Esophagus muscularis mucosa (tissue), 4 donors: ENCODE results near the gene TMEM38B. TPM values are rescaled to one million over a fixed set of nuclear protein-coding genes. Genes with fewer than 3 reads are reported as not detected.

ENCODE experiments used
- DNase-seq: peaks from one replicate; pipeline ENCODE4 v3.0.0-alpha.2; 2017; ENCODE audit errors: extremely low spot score
- H3K27ac ChIP-seq, 4 donors: fragments of 200-600 bp; sonication (generic); replicated peaks in 1 of 4; 1 replicate in 3 of 4; 2 replicates in 1 of 4; pipeline ENCODE4 v1.5.1; 2016 to 2019; ENCODE audit warnings: mild to moderate bottlenecking in 1 of 4
- H3K27me3 ChIP-seq, 4 donors: fragments of 200-600 bp; sonication (generic); one replicate each; pipeline versions ENCODE4 v1.5.1 to v1.6.0; 2016 to 2019
- H3K36me3 ChIP-seq, 4 donors: fragments of 200-600 bp; sonication (generic); one replicate each; pipeline ENCODE4 v1.5.1; 2016 to 2019
- H3K4me1 ChIP-seq, 4 donors: fragments of 200-600 bp; sonication (generic); one replicate each; pipeline ENCODE4 v1.5.1; 2016 to 2019
- H3K4me3 ChIP-seq, 4 donors: fragments of 200-600 bp; sonication (generic); 1 replicate in 2 of 4; 2 replicates in 2 of 4; pipeline ENCODE4 v1.5.1; 2016 to 2019; ENCODE audit warnings: mild to moderate bottlenecking in 4 of 4, moderate library complexity in 1 of 4
- H3K9me3 ChIP-seq, 4 donors: fragments of 200-600 bp; sonication (generic); 1 replicate in 3 of 4; 2 replicates in 1 of 4; pipeline ENCODE4 v1.5.1; 2016 to 2019
- EP300 ChIP-seq: sonication (generic); formaldehyde crosslinking; IDR thresholded peaks from one replicate; pipeline ENCODE4 v1.6.1; 2017; ENCODE audit warnings: antibody characterized with exemption
- POLR2A ChIP-seq: fragments of 450-650 bp; IDR thresholded peaks from one replicate; pipeline ENCODE4 v1.6.1; 2017; ENCODE audit warnings: antibody characterized with exemption, moderate library complexity, mild to moderate bottlenecking, low read depth
- POLR2AphosphoS5 ChIP-seq, 2 donors: sonication (generic); formaldehyde crosslinking; IDR thresholded peaks; one replicate each; pipeline ENCODE4 v1.6.1; 2017; ENCODE audit warnings: antibody characterized with exemption in 2 of 2
- WGBS: methylation state at CpG from one replicate; pipeline ENCODE4 v1.1.5; 2018; 5-methylcytosine and 5-hydroxymethylcytosine counted together
- intact Hi-C: fragments of 100-400 bp; cut with DNase I; formaldehyde crosslinking; loops from one replicate; pipeline ENCODE4 v1.15.1; 2023
- total RNA-seq, 4 donors: library from RNA; depleted of rRNA; stranded (reverse); fragments of >200 nt; gene quantifications; one replicate each; pipeline versions ENCODE4 v1.1.0 to v1.2.1, GENCODE V29; 2016
- TF ChIP-seq, protein P1 (sequence below), 3 experiments: fragments of 200-600 bp in 2 of 3; fragments of 450-650 bp in 1 of 3; sonication (generic) in 2 of 3; IDR thresholded peaks; one replicate each; pipeline ENCODE4 v1.5.1; 2017 to 2019; ENCODE audit warnings: antibody characterized with exemption in 3 of 3, mild to moderate bottlenecking in 2 of 3, moderate library complexity in 1 of 3

The TMEM38B gene
- total RNA-seq, 4 donors from 2014 or later: 8.0 to 15.1 (median 11.9) TPM

DNA sequence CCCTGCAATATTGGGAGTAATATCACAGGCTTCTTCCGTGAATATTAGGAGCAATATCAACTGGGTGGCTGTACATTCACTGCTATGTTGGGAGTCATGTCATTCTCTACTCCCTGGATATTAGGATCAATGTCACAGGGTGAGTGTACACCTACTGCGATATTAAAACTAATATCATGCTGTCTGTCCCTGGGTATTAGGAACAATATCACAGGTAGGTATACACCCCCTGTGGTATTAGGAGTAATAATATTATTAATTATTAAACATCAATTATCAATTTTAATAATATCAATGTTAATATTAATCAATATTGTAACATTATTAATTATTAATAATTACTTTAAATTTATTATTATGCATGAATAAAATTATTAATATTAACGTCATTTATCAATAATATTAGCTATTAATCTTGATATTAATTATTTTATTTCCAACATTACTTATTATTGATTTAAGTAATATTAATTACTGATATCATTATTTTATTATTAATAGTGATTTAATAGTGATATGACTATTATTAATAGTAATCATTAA lies 121.9 kb downstream of the TMEM38B start:
- TF ChIP-seq POLR2A (no peak), POLR2AphosphoS5 (IDR thresholded peaks at IDR 0.05) (no peak), EP300 (no peak)
- TF ChIP-seq, protein P1, sequence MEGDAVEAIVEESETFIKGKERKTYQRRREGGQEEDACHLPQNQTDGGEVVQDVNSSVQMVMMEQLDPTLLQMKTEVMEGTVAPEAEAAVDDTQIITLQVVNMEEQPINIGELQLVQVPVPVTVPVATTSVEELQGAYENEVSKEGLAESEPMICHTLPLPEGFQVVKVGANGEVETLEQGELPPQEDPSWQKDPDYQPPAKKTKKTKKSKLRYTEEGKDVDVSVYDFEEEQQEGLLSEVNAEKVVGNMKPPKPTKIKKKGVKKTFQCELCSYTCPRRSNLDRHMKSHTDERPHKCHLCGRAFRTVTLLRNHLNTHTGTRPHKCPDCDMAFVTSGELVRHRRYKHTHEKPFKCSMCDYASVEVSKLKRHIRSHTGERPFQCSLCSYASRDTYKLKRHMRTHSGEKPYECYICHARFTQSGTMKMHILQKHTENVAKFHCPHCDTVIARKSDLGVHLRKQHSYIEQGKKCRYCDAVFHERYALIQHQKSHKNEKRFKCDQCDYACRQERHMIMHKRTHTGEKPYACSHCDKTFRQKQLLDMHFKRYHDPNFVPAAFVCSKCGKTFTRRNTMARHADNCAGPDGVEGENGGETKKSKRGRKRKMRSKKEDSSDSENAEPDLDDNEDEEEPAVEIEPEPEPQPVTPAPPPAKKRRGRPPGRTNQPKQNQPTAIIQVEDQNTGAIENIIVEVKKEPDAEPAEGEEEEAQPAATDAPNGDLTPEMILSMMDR (IDR thresholded peaks at IDR 0.05): no peak
- intact Hi-C loops: no loop called here
- 78% methylated on average over 3 of the region's 3 CpGs for WGBS

DNA sequence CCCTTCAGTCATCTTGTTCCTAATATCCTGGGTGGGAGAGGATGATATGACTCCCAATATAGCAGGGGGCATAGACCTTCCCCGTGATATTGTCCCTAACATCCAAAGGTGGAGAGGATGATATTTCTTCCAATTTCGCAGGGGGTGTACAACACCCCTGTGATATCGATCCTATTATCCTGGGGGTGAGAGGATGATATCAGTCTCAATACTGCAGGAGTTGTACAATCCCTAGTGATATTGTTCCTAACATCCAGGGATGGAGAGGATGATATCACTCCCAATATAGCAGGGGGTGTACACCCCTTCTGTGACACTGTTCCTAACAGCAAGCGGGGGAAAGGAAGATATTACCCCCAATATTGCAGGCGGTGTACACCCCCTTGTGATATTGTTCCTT lies 122.6 kb downstream of the TMEM38B start:
- Histone ChIP-seq H3K9me3 (no peaks in the 10 kb centered on the region), H3K27ac (no peak overlapping the region), H3K27me3 (no peaks in the 10 kb centered on the region), H3K36me3 (no peaks in the 10 kb centered on the region), H3K4me3 (no peak overlapping the region), H3K4me1 (no peaks in the 10 kb centered on the region)
- TF ChIP-seq EP300: no peak
- intact Hi-C loops: no loop called here
- DNase-seq: no peak
- 96% methylated on average over 4 of the region's 5 CpGs for WGBS

More for the DNA sequence above, 121.9 kb downstream of the TMEM38B start:
- no peak overlapping the region for H3K27ac ChIP-seq
- H3K4me3 ChIP-seq: no peak overlapping the region
- H3K9me3 ChIP-seq: no peaks in the 10 kb centered on the region
- H3K27me3 ChIP-seq: no peaks in the 10 kb centered on the region
- H3K36me3 ChIP-seq: no peaks in the 10 kb centered on the region
- DNase-seq: no peak
- no peaks in the 10 kb centered on the region for H3K4me1 ChIP-seq

DNA sequence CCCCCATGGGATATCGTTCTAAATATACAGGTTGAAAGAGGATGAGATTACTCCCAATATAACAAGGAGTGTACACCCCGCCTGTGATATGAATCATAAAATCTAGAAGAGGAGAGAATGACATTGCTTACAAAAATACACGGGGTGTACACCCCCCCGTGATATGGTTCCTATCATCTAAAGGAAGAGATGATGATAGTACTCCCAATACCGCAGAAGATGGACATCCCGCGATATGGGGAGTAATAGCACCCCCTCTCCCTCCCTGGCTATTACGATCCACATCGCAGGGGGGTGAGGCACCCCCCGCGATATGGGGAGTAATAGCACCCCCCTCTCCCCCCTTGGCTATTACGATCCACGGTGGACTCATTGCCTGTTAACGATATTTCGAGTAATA lies 124.6 kb downstream of the TMEM38B start:
- H3K4me1 ChIP-seq: no peaks in the 10 kb centered on the region
- TF ChIP-seq EP300 (no peak), POLR2AphosphoS5 (IDR thresholded peaks at IDR 0.05) (no peak), POLR2A (no peak)
- TF ChIP-seq, protein P1 (IDR thresholded peaks at IDR 0.05): no peak
- no peaks in the 10 kb centered on the region for H3K27me3 ChIP-seq
- intact Hi-C loops: no loop called here
- no peak overlapping the region for H3K4me3 ChIP-seq
- H3K9me3 ChIP-seq: peaks cover 0 to 18% (median 8%) of the 10 kb centered on the region in 4 donors
- H3K27ac ChIP-seq: no peak overlapping the region
- DNase-seq: no peak
- no peaks in the 10 kb centered on the region for H3K36me3 ChIP-seq
- WGBS: 84% methylated on average over 15 of the region's 15 CpGs

DNA sequence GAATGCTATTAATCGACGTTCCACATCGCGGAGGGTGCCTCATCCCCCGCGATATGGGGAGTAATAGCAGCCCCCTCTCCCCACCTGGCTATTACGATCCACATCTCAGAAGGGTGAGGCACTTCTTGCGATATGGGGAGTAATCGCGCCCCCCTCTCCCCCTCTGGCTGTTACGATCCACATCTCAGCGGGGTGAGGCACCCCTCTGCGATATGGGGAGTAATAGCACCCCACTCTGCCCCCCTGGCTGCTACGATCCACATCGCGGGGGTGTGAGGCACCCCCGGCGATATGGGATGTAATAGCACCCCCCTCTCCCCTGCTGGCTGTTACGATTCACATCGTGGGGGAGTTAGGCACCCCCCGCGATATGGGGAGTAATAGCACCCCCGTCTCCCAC lies 128.5 kb downstream of the TMEM38B start:
- Histone ChIP-seq H3K36me3 (no peaks in the 10 kb centered on the region), H3K27me3 (no peaks in the 10 kb centered on the region), H3K9me3 (peaks cover 0 to 26% (median 8%) of the 10 kb centered on the region in 4 donors), H3K27ac (no peak overlapping the region), H3K4me1 (no peaks in the 10 kb centered on the region), H3K4me3 (no peak overlapping the region)
- WGBS: 78% methylated on average over 13 of the region's 23 CpGs
- intact Hi-C loops: no loop called here
- TF ChIP-seq POLR2AphosphoS5 (IDR thresholded peaks at IDR 0.05): no peak
- no peak for TF ChIP-seq EP300
- no peak for TF ChIP-seq POLR2A
- TF ChIP-seq, protein P1 (IDR thresholded peaks at IDR 0.05): no peak
- DNase-seq: no peak

Other genes starting within 250 kb of the TMEM38B start
- 1 to 10 TPM; 2.2 to 5.4 (median 2.6) TPM for gene FSD1L, start 246.5 kb upstream of the TMEM38B start, total RNA-seq
- 10 to 100 TPM in 3 of 4 donors, 1 to 10 TPM in 1; 5.1 to 21.3 (median 14.7) TPM for gene FKTN, start 136.4 kb upstream of the TMEM38B start, total RNA-seq
- not detected for gene TAL2, start 32.1 kb upstream of the TMEM38B start, total RNA-seq